HG03558 (cell line): ENCODE measurements around the gene PCNX1.
"Not testable (repeated sequence)": the region's sequence is repeated elsewhere in the genome, so short reads cannot be mapped to it uniquely, and the experiment has no call there.

Source experiments
- ATAC-seq: cut with Tn5 transposase; IDR thresholded peaks from one replicate; pipeline ENCODE4 v1.9.1; 2021; ENCODE audit warnings: moderate number of reproducible peaks; ENCODE audit not compliant: unreplicated experiment; ENCODE audit errors: extremely low read depth

PCNX1 gene

GRCh38 chr14:71115306-71115705, 208.0 kb downstream of the PCNX1 start:
- no peak for ATAC-seq

- no peak for ATAC-seq
Observed at GRCh38 chr14:71115821-71116567, 208.7 kb downstream of the PCNX1 start.

GRCh38 chr14:71116568-71117122, 209.4 kb downstream of the PCNX1 start:
- no peak for ATAC-seq

- ATAC-seq = no peak
Observed at GRCh38 chr14:71117839-71118743, 210.8 kb downstream of the PCNX1 start.

- no peak for ATAC-seq
Observed at GRCh38 chr14:71119075-71119474, 211.8 kb downstream of the PCNX1 start.

GRCh38 chr14:71119832-71120231, 212.6 kb downstream of the PCNX1 start:
- ATAC-seq = no peak

GRCh38 chr14:71121001-71121400, 213.7 kb downstream of the PCNX1 start:
- ATAC-seq = no peak

GRCh38 chr14:71121711-71122110, 214.5 kb downstream of the PCNX1 start:
- ATAC-seq = no peak

GRCh38 chr14:71122866-71123565, 215.8 kb downstream of the PCNX1 start:
- ATAC-seq = no peak

- ATAC-seq = no peak
Observed at GRCh38 chr14:71123579-71124135, 216.4 kb downstream of the PCNX1 start.

GRCh38 chr14:71129716-71130490, 222.6 kb downstream of the PCNX1 start:
- ATAC-seq = not testable (repeated sequence)

GRCh38 chr14:71130491-71131179, 223.4 kb downstream of the PCNX1 start:
- ATAC-seq = no peak

GRCh38 chr14:71133296-71133695, 226.0 kb downstream of the PCNX1 start:
- no peak for ATAC-seq

GRCh38 chr14:71135496-71135895, 228.2 kb downstream of the PCNX1 start:
- ATAC-seq = no peak

GRCh38 chr14:71135911-71136310, 228.7 kb downstream of the PCNX1 start:
- no peak for ATAC-seq

GRCh38 chr14:71136386-71137060, 229.3 kb downstream of the PCNX1 start:
- ATAC-seq = no peak

- no peak for ATAC-seq
Observed at GRCh38 chr14:71137536-71138447, 230.5 kb downstream of the PCNX1 start.
